ENCODE data around the gene OSBPL1A. TPM values are rescaled to one million over a fixed set of nuclear protein-coding genes. Genes with fewer than 3 reads are reported as not detected.
"Not testable (repeated sequence)": the region's sequence is repeated elsewhere in the genome, so short reads cannot be mapped to it uniquely, and the experiment has no call there.

The OSBPL1A gene
- total and polyA plus RNA-seq, 5 donors: 45.9 to 88.6 (median 72.9) TPM

- ATAC-seq (no peak), DNase-seq (peak in 1 of 3 donors; percentile 40)
- WGBS: 92% methylated on average over 15 of the region's 15 CpGs
- Histone ChIP-seq H3K4me3 (ENCODE audit: low read length) (no peak overlapping the region), H3K4me1 (ENCODE audit: control insufficient read depth, insufficient read depth, low read length) (no peaks in the 10 kb centered on the region), H3K27ac (ENCODE audit: low read length) (no peak overlapping the region), H3K9me3 (ENCODE audit: control insufficient read depth, low read length) (no peaks in the 10 kb centered on the region), H3K27me3 (ENCODE audit: control insufficient read depth, insufficient read depth) (no peaks in the 10 kb centered on the region)
- intact Hi-C loops (cut with DNase I): no loop called here
These were observed 916 bp upstream of the OSBPL1A start for GRCh38 chr18:24398540-24398939.

GRCh38 chr18:24397131-24397693 lies 412 bp downstream of the OSBPL1A start:
- H3K27me3 ChIP-seq (ENCODE audit: control insufficient read depth, insufficient read depth): no peaks in the 10 kb centered on the region
- ATAC-seq: peak; percentile 51 to 70
- H3K9me3 ChIP-seq (ENCODE audit: control insufficient read depth, low read length): no peaks in the 10 kb centered on the region
- intact Hi-C loops (cut with DNase I): no loop called here
- peak overlapping the region; percentile 66 for H3K4me3 ChIP-seq (ENCODE audit: low read length)
- no peaks in the 10 kb centered on the region for H3K4me1 ChIP-seq (ENCODE audit: control insufficient read depth, insufficient read depth, low read length)
- under 1% methylated on average over 50 of the region's 50 CpGs for WGBS
- peak overlapping the region; percentile 73 for H3K27ac ChIP-seq (ENCODE audit: low read length)
- peak in 1 of 3 donors; percentile 65 for DNase-seq

GRCh38 chr18:24396082-24396633 lies 1.5 kb downstream of the OSBPL1A start:
- H3K9me3 ChIP-seq (ENCODE audit: control insufficient read depth, low read length): no peaks in the 10 kb centered on the region
- H3K4me3 ChIP-seq (ENCODE audit: low read length): no peak overlapping the region
- intact Hi-C loops (cut with DNase I): no loop called here
- 88% methylated on average over 8 of the region's 8 CpGs for WGBS
- ATAC-seq: no peak
- no peak overlapping the region for H3K27ac ChIP-seq (ENCODE audit: low read length)
- no peaks in the 10 kb centered on the region for H3K27me3 ChIP-seq (ENCODE audit: control insufficient read depth, insufficient read depth)
- no peak for DNase-seq
- no peaks in the 10 kb centered on the region for H3K4me1 ChIP-seq (ENCODE audit: control insufficient read depth, insufficient read depth, low read length)

GRCh38 chr18:24395049-24395795 lies 2.4 kb downstream of the OSBPL1A start:
- ATAC-seq (no peak), DNase-seq (no peak)
- Histone ChIP-seq H3K4me1 (ENCODE audit: control insufficient read depth, insufficient read depth, low read length) (no peaks in the 10 kb centered on the region), H3K27ac (ENCODE audit: low read length) (no peak overlapping the region), H3K27me3 (ENCODE audit: control insufficient read depth, insufficient read depth) (no peaks in the 10 kb centered on the region), H3K9me3 (ENCODE audit: control insufficient read depth, low read length) (no peaks in the 10 kb centered on the region), H3K4me3 (ENCODE audit: low read length) (no peak overlapping the region)
- intact Hi-C loops (cut with DNase I): no loop called here
- 76% methylated on average over 11 of the region's 11 CpGs for WGBS

- DNase-seq: no peak
- no peaks in the 10 kb centered on the region for H3K4me1 ChIP-seq (ENCODE audit: control insufficient read depth, insufficient read depth, low read length)
- no peaks in the 10 kb centered on the region for H3K27me3 ChIP-seq (ENCODE audit: control insufficient read depth, insufficient read depth)
- no peak for ATAC-seq
- H3K4me3 ChIP-seq (ENCODE audit: low read length): no peak overlapping the region
- intact Hi-C loops (cut with DNase I): no loop called here
- no peak overlapping the region for H3K27ac ChIP-seq (ENCODE audit: low read length)
- no peaks in the 10 kb centered on the region for H3K9me3 ChIP-seq (ENCODE audit: control insufficient read depth, low read length)
- 61% methylated on average over 3 of the region's 3 CpGs for WGBS
These were observed 8.7 kb downstream of the OSBPL1A start for GRCh38 chr18:24388957-24389356.

- Histone ChIP-seq H3K9me3 (ENCODE audit: control insufficient read depth, low read length) (no peaks in the 10 kb centered on the region), H3K27me3 (ENCODE audit: control insufficient read depth, insufficient read depth) (no peaks in the 10 kb centered on the region), H3K4me1 (ENCODE audit: control insufficient read depth, insufficient read depth, low read length) (no peaks in the 10 kb centered on the region), H3K27ac (ENCODE audit: low read length) (no peak overlapping the region), H3K4me3 (ENCODE audit: low read length) (no peak overlapping the region)
- WGBS: 92% methylated on average over 6 of the region's 6 CpGs
- no peak for ATAC-seq
- DNase-seq: no peak
- intact Hi-C loops (cut with DNase I): no loop called here
These were observed 10.9 kb downstream of the OSBPL1A start for GRCh38 chr18:24386681-24387080.

- H3K4me3 ChIP-seq (ENCODE audit: low read length): no peak overlapping the region
- no peak overlapping the region for H3K27ac ChIP-seq (ENCODE audit: low read length)
- peak in 1 of 2 donors; percentile 44 for ATAC-seq
- no peaks in the 10 kb centered on the region for H3K4me1 ChIP-seq (ENCODE audit: control insufficient read depth, insufficient read depth, low read length)
- no peaks in the 10 kb centered on the region for H3K27me3 ChIP-seq (ENCODE audit: control insufficient read depth, insufficient read depth)
- no peak for DNase-seq
- intact Hi-C loops (cut with DNase I): no loop called here
- WGBS: 67% methylated on average over 1 of the region's 1 CpG
- no peaks in the 10 kb centered on the region for H3K9me3 ChIP-seq (ENCODE audit: control insufficient read depth, low read length)
These were observed 16.5 kb downstream of the OSBPL1A start for GRCh38 chr18:24381126-24381525.

GRCh38 chr18:24380163-24380747 lies 17.4 kb downstream of the OSBPL1A start:
- no peak overlapping the region for H3K27ac ChIP-seq (ENCODE audit: low read length)
- intact Hi-C loops (cut with DNase I): no loop called here
- ATAC-seq: no peak
- H3K4me1 ChIP-seq (ENCODE audit: control insufficient read depth, insufficient read depth, low read length): no peaks in the 10 kb centered on the region
- H3K27me3 ChIP-seq (ENCODE audit: control insufficient read depth, insufficient read depth): no peaks in the 10 kb centered on the region
- 92% methylated on average over 6 of the region's 6 CpGs for WGBS
- H3K4me3 ChIP-seq (ENCODE audit: low read length): no peak overlapping the region
- no peak for DNase-seq
- no peaks in the 10 kb centered on the region for H3K9me3 ChIP-seq (ENCODE audit: control insufficient read depth, low read length)

- H3K4me3 ChIP-seq (ENCODE audit: low read length): no peak overlapping the region
- no peaks in the 10 kb centered on the region for H3K4me1 ChIP-seq (ENCODE audit: control insufficient read depth, insufficient read depth, low read length)
- WGBS: 76% methylated on average over 1 of the region's 1 CpG
- ATAC-seq: no peak
- no peaks in the 10 kb centered on the region for H3K9me3 ChIP-seq (ENCODE audit: control insufficient read depth, low read length)
- no peaks in the 10 kb centered on the region for H3K27me3 ChIP-seq (ENCODE audit: control insufficient read depth, insufficient read depth)
- H3K27ac ChIP-seq (ENCODE audit: low read length): no peak overlapping the region
- DNase-seq: no peak
- intact Hi-C loops (cut with DNase I): no loop called here
These were observed 19.0 kb downstream of the OSBPL1A start for GRCh38 chr18:24378598-24378997.

GRCh38 chr18:24376531-24376930 lies 21.1 kb downstream of the OSBPL1A start:
- peak in 1 of 3 donors; percentile 33 for DNase-seq
- H3K27me3 ChIP-seq (ENCODE audit: control insufficient read depth, insufficient read depth); H3K27ac ChIP-seq (ENCODE audit: low read length); ATAC-seq; intact Hi-C loops (cut with DNase I); H3K4me1 ChIP-seq (ENCODE audit: control insufficient read depth, insufficient read depth, low read length); H3K4me3 ChIP-seq (ENCODE audit: low read length); H3K9me3 ChIP-seq (ENCODE audit: control insufficient read depth, low read length): not testable (repeated sequence)
- WGBS: 99% methylated on average over 23 of the region's 23 CpGs

GRCh38 chr18:24373328-24373727 lies 24.3 kb downstream of the OSBPL1A start:
- H3K27me3 ChIP-seq (ENCODE audit: control insufficient read depth, insufficient read depth): no peaks in the 10 kb centered on the region
- intact Hi-C loops (cut with DNase I): no loop called here
- no peaks in the 10 kb centered on the region for H3K9me3 ChIP-seq (ENCODE audit: control insufficient read depth, low read length)
- no peak overlapping the region for H3K27ac ChIP-seq (ENCODE audit: low read length)
- ATAC-seq (no peak), DNase-seq (no peak)
- 91% methylated on average over 1 of the region's 1 CpG for WGBS
- H3K4me3 ChIP-seq (ENCODE audit: low read length): no peak overlapping the region
- H3K4me1 ChIP-seq (ENCODE audit: control insufficient read depth, insufficient read depth, low read length): no peaks in the 10 kb centered on the region
